Choroid plexus epithelial cell (primary cell): ENCODE data around the gene ASB18.
A peak's percentile ranks its signal among the peaks of the same experiment; 100 is the strongest.

Source experiments
- DNase-seq: peaks from one replicate; pipeline ENCODE4 v3.0.0-alpha.2; 2010; ENCODE audit warnings: low read depth
- H3K4me3 ChIP-seq: 2 replicates; pipeline ENCODE4 v1.5.1; 2011; ENCODE audit warnings: low read depth, mild to moderate bottlenecking, control low read depth, low read length, moderate library complexity
- TF ChIP-seq, protein P1 (sequence below): conservative IDR thresholded peaks from 2 replicates; pipeline ENCODE4 v1.5.1; 2011; ENCODE audit warnings: low read depth, mild to moderate bottlenecking, control low read depth, inconsistent platforms, low read length, moderate library complexity

ASB18 gene, protein sequence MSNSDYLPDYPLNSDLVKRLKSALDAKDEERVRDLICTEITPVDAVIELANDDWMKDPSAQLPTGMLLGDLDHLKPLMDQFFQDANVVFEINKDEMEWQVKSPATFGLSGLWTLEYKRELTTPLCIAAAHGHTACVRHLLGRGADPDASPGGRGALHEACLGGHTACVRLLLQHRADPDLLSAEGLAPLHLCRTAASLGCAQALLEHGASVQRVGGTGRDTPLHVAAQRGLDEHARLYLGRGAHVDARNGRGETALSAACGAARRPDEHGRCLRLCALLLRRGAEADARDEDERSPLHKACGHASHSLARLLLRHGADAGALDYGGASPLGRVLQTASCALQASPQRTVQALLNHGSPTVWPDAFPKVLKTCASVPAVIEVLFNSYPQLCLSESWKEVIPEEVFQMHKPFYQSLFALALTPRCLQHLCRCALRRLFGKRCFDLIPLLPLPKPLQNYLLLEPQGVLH

DNA sequence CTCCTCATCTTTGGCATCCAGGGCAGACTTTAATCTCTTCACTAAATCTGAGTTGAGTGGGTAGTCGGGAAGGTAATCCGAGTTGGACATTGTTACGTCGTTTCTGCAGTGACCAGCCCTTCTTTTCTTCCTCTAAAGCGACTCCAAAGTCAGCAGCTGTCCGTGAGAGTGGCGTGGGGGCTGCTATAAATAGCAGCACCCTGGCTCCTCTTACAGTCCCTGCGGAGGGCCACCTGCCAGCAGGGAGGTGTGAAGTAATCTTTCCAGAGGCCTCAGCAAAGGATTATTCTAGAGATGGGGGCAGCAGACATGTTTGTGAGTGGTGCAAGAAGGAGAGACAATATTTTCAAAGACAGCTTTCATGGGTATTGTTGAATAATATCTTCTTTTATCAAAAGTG lies at the start of gene ASB18:
ASB18 (minus strand) TSS at position 151 of the 400 bp plus-strand sequence; CDS start at position 90, 61 bp downstream.
- TF ChIP-seq, protein P1, sequence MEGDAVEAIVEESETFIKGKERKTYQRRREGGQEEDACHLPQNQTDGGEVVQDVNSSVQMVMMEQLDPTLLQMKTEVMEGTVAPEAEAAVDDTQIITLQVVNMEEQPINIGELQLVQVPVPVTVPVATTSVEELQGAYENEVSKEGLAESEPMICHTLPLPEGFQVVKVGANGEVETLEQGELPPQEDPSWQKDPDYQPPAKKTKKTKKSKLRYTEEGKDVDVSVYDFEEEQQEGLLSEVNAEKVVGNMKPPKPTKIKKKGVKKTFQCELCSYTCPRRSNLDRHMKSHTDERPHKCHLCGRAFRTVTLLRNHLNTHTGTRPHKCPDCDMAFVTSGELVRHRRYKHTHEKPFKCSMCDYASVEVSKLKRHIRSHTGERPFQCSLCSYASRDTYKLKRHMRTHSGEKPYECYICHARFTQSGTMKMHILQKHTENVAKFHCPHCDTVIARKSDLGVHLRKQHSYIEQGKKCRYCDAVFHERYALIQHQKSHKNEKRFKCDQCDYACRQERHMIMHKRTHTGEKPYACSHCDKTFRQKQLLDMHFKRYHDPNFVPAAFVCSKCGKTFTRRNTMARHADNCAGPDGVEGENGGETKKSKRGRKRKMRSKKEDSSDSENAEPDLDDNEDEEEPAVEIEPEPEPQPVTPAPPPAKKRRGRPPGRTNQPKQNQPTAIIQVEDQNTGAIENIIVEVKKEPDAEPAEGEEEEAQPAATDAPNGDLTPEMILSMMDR: no peak
- no peak for DNase-seq
- no peak within 1 kb of the TSS for H3K4me3 ChIP-seq

DNA sequence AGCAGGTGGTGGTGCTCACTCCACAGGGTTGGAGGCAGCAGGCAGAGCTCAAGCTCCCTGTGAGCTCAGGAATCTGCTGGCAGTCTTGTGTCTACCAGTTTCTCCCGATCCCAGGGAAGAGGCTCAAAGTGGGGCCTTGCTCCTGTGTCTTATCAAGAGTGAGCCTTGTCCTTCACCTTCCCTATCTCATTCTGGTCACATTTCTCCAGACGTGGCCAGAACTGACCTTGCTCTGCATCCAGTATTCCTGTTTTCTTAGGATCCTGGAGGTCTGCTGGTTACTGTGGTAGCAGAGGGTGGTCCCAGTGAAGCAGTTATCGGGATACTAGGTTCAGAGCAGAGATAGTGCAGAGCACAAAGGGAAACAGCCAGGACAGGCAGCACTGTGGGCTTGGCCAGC lies 47.1 kb upstream of the ASB18 start:
- no peak for DNase-seq
- TF ChIP-seq, protein P1: no peak
- no peak overlapping the region for H3K4me3 ChIP-seq

DNA sequence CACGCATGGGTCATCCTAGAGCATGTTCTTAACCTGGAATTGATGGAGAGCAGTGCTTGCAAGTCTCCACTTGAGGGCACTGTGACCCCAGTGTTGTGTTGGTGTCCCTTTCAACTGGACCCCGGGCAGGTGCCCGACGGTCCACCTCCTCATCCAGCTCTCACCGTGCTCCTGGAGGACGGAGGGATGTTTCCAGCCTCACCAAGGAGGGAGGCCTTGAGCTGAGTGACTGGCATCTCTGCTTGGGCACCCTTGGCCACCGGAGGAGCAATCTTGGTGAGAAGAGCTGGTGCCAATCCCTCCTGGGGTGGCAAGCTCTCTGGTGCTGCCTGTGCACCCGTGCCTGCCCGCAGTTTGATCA lies 45.4 kb upstream of the ASB18 start:
- TF ChIP-seq, protein P1: peak; percentile 64
- no peak overlapping the region for H3K4me3 ChIP-seq
- peak; percentile 42 for DNase-seq

DNA sequence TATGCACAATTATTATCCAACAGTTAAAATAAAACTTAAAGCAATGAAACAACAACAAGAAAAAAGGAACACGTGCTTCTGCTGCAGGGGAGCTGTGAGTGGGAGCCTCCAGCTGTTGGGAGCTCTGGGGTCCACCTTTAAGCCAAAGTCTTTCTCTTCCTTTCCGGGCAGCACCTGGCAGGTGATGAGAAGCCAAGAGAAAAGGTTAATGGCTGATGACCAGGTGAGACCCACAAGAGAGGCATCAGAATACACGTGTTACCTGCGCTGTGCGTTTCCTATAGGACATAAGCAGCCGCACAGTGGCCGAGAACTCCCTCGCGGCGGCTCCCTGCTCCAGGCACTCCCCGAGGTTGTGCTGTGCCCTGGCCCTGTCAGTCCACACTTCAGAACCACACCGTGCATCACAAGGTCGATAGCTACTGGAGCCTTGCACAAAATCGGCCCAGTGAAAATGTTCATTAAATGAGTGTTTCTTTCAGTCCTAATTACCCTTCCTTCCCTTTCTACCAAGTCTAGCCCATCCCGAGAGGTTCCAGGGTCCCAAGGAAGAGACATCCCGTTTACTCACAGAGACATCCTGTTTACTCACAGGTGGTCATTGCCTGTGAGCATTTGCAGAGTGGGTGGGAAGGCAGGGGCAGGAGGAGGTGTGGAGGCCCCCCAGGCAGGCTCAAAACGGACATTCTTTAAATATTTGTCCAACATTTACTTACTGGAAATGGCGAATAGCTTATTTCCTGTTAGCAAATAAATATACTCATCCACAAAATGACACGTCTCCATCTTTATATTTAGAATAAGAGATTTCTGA lies 44.9 kb upstream of the ASB18 start:
- DNase-seq: no peak
- H3K4me3 ChIP-seq: no peak overlapping the region
- TF ChIP-seq, protein P1: no peak

DNA sequence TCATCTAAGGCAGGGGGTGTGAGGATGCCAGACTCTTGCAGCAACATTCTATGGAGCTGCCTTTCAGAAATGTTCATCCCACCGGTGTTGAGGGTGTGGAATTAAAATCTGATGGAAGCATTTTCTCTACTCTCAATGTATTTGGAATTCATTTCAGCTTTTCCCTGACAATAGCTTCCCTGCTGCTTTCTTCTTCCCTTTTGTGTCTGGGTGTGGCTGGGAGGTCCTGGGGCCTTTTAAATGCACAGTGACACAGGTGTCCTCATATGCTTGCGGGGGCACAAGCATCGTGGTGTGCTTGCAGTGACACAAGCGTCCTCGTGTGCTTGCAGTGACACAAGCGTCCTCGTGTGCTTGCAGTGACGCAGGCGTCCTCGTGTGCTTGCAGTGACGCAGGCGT lies 43.4 kb upstream of the ASB18 start:
- no peak for DNase-seq
- no peak overlapping the region for H3K4me3 ChIP-seq
- TF ChIP-seq, protein P1: no peak

DNA sequence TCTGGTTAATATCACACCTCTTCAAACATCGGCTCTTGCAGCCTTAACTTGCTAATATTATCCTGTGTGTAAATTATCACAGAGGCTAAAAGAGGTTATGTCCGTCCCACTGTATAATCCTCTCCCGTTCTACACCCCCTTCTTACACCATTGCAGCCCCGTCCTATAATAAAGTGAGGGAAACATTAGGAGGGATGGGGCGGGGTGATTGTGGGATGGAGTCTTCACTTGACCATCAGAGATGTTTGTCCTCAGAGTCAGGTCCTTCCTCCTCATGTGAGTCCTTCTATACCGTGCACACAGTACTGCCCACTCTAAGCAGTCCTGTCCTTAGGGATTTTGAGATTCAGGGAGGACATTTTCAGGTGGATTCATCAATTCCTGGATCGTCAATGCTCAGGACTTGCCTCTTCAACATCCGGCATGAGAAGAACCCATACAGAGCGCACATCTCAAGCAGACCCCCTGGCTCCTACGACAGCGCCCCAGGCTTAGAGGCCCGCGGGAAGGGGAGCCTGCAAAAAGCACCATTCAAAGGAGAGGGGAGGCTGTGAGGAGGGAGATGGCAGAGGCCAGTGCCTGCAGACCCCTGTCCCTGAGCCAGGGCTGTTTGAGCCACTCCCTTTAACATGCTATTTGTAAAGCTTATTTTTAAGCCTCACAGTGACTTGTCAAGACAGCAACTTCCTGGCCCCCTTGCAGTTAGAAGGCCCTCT lies 42.8 kb upstream of the ASB18 start:
- DNase-seq: no peak
- no peak overlapping the region for H3K4me3 ChIP-seq
- TF ChIP-seq, protein P1: no peak
